Measurements from ENCODE around the gene SLC17A6. TPM values are rescaled to one million over a fixed set of nuclear protein-coding genes. Genes with fewer than 3 reads are reported as not detected.

SLC17A6 gene
- total and polyA plus RNA-seq, 2 donors (not counting 1 experiment from before 2014, with no cell fraction given), result not detected

- no peak overlapping the region for H3K27ac ChIP-seq (ENCODE audit: low read length in 2 of 2)
- no peaks in the 10 kb centered on the region for H4K20me1 ChIP-seq (ENCODE audit: control insufficient read depth, insufficient read depth, low read length, poor library complexity, severe bottlenecking)
- H3K4me1 ChIP-seq (ENCODE audit: control insufficient read depth in 2 of 2, insufficient read depth in 2 of 2, low read length in 2 of 2), result peaks cover 0 to 5% of the 10 kb centered on the region in 2 donors
- peaks cover 0 to 23% (median 14%) of the 10 kb centered on the region in 4 experiments for H3K27me3 ChIP-seq (replicated peaks in 1 of 4; ENCODE audit: control extremely low read depth in 1 of 4, control insufficient read depth in 3 of 4, insufficient read depth in 4 of 4, low read length in 3 of 4)
- ATAC-seq (ENCODE audit: low read depth) (no peak), DNase-seq (no peak)
- Mint-ChIP-seq H3K4me3 (no peak overlapping the region), H3K4me1 (no peaks in the 10 kb centered on the region), H3K9me3 (ENCODE audit: insufficient read depth) (no peaks in the 10 kb centered on the region), H3K27ac (no peak overlapping the region), H3K27me3 (peaks cover 43% of the 10 kb centered on the region)
- H3K4me3 ChIP-seq (ENCODE audit: control extremely low read depth in 1 of 5, extremely low read depth in 1 of 5, insufficient read depth in 1 of 5, low read depth in 2 of 5, low read length in 4 of 5), result no peak overlapping the region
- no peak overlapping the region for H3K9ac ChIP-seq (ENCODE audit: low read length)
- no peaks in the 10 kb centered on the region for H3K36me3 ChIP-seq (replicated peaks in 1 of 2; ENCODE audit: control extremely low read depth in 1 of 2, control insufficient read depth in 1 of 2, extremely low read depth in 1 of 2, insufficient read depth in 2 of 2, low read length in 1 of 2)
- H3K79me2 ChIP-seq (ENCODE audit: control insufficient read depth, insufficient read depth, low read length), result no peaks in the 10 kb centered on the region
- no peak overlapping the region for H3K4me2 ChIP-seq (replicated peaks; ENCODE audit: low read depth, low read length, poor library complexity, severe bottlenecking)
- no peak overlapping the region for H2AFZ ChIP-seq (ENCODE audit: insufficient read depth, low read depth, low read length, poor library complexity, severe bottlenecking)
- TF ChIP-seq EZH2 (IDR thresholded peaks at IDR 0.05; ENCODE audit: borderline replicate concordance, insufficient read depth, low read depth, low read length, poor library complexity, severe bottlenecking) (no peak), CTCF (IDR thresholded peaks at IDR 0.05) (no peak)
- ChIA-PET POLR2A (no interaction called here), CTCF (no interaction called here)
- intact Hi-C loops (cut with micrococcal nuclease), result no loop called here
- WGBS (ENCODE audit: insufficient coverage), result no CpG with 5 or more reads among the region's 4 CpGs
- peaks cover 0 to 5% (median 0%) of the 10 kb centered on the region in 3 donors for H3K9me3 ChIP-seq (ENCODE audit: control extremely low read depth in 1 of 3, control insufficient read depth in 2 of 3, insufficient read depth in 1 of 3, low read length in 2 of 3)
Observed at GRCh38 chr11:22347857-22348487, 9.8 kb downstream of the SLC17A6 start.

- H4K20me1 ChIP-seq (ENCODE audit: control insufficient read depth, insufficient read depth, low read length, poor library complexity, severe bottlenecking), result no peaks in the 10 kb centered on the region
- no peaks in the 10 kb centered on the region for H3K4me1 Mint-ChIP-seq
- no peaks in the 10 kb centered on the region for H3K36me3 ChIP-seq (replicated peaks in 1 of 2; ENCODE audit: control extremely low read depth in 1 of 2, control insufficient read depth in 1 of 2, extremely low read depth in 1 of 2, insufficient read depth in 2 of 2, low read length in 1 of 2)
- ATAC-seq (ENCODE audit: low read depth) (no peak), DNase-seq (no peak)
- no peak overlapping the region for H3K27ac ChIP-seq (ENCODE audit: low read length in 2 of 2)
- H3K9me3 Mint-ChIP-seq (ENCODE audit: insufficient read depth), result no peaks in the 10 kb centered on the region
- H3K4me3 Mint-ChIP-seq, result no peak overlapping the region
- H3K9ac ChIP-seq (ENCODE audit: low read length), result no peak overlapping the region
- CTCF ChIA-PET, result no interaction called here
- H3K4me3 ChIP-seq (ENCODE audit: control extremely low read depth in 1 of 5, extremely low read depth in 1 of 5, insufficient read depth in 1 of 5, low read depth in 2 of 5, low read length in 4 of 5), result no peak overlapping the region
- H3K27me3 Mint-ChIP-seq, result peaks cover 31% of the 10 kb centered on the region
- intact Hi-C loops (cut with micrococcal nuclease), result no loop called here
- TF ChIP-seq EZH2 (IDR thresholded peaks at IDR 0.05; ENCODE audit: borderline replicate concordance, insufficient read depth, low read depth, low read length, poor library complexity, severe bottlenecking), result no peak
- no peak for TF ChIP-seq CTCF (IDR thresholded peaks at IDR 0.05)
- no peak overlapping the region for H2AFZ ChIP-seq (ENCODE audit: insufficient read depth, low read depth, low read length, poor library complexity, severe bottlenecking)
- H3K27ac Mint-ChIP-seq, result no peak overlapping the region
- H3K79me2 ChIP-seq (ENCODE audit: control insufficient read depth, insufficient read depth, low read length), result no peaks in the 10 kb centered on the region
- no peak overlapping the region for H3K4me2 ChIP-seq (replicated peaks; ENCODE audit: low read depth, low read length, poor library complexity, severe bottlenecking)
- H3K4me1 ChIP-seq (ENCODE audit: control insufficient read depth in 2 of 2, insufficient read depth in 2 of 2, low read length in 2 of 2), result no peaks in the 10 kb centered on the region
- no peaks in the 10 kb centered on the region for H3K9me3 ChIP-seq (ENCODE audit: control extremely low read depth in 1 of 3, control insufficient read depth in 2 of 3, insufficient read depth in 1 of 3, low read length in 2 of 3)
- POLR2A ChIA-PET, result no interaction called here
- peaks cover 0 to 15% (median 1%) of the 10 kb centered on the region in 4 experiments for H3K27me3 ChIP-seq (replicated peaks in 1 of 4; ENCODE audit: control extremely low read depth in 1 of 4, control insufficient read depth in 3 of 4, insufficient read depth in 4 of 4, low read length in 3 of 4)
- WGBS (ENCODE audit: insufficient coverage), result no CpG with 5 or more reads among the region's 2 CpGs
Observed at GRCh38 chr11:22349491-22349890, 11.3 kb downstream of the SLC17A6 start.
